Germinal center (tissue), 1 donor: ENCODE results near the gene IRF2.

ENCODE experiments used
- DNase-seq: peaks from one replicate; pipeline ENCODE4 v3.0.0; 2012; ENCODE audit warnings: mixed read lengths, low spot score

The IRF2 gene

GRCh38 chr4:184432127-184432922 is 42.0 kb downstream of the IRF2 start:
- no peak for DNase-seq

- DNase-seq, result no peak
Observed at GRCh38 chr4:184430163-184430562, 44.2 kb downstream of the IRF2 start.

GRCh38 chr4:184428787-184429186 is 45.6 kb downstream of the IRF2 start:
- no peak for DNase-seq

GRCh38 chr4:184427687-184428086 is 46.7 kb downstream of the IRF2 start:
- DNase-seq, result no peak

GRCh38 chr4:184427093-184427492 is 47.3 kb downstream of the IRF2 start:
- no peak for DNase-seq

GRCh38 chr4:184424993-184425758 is 49.2 kb downstream of the IRF2 start:
- DNase-seq, result no peak

GRCh38 chr4:184424279-184424678 is 50.1 kb downstream of the IRF2 start:
- no peak for DNase-seq

GRCh38 chr4:184423003-184423686 is 51.2 kb downstream of the IRF2 start:
- DNase-seq, result no peak

- DNase-seq, result no peak
Observed at GRCh38 chr4:184422378-184422777, 52.0 kb downstream of the IRF2 start.

GRCh38 chr4:184421533-184422155 is 52.7 kb downstream of the IRF2 start:
- DNase-seq, result no peak

- no peak for DNase-seq
Observed at GRCh38 chr4:184420881-184421416, 53.4 kb downstream of the IRF2 start.

GRCh38 chr4:184420402-184420801 is 53.9 kb downstream of the IRF2 start:
- DNase-seq, result no peak

- DNase-seq, result no peak
Observed at GRCh38 chr4:184419976-184420375, 54.4 kb downstream of the IRF2 start.

GRCh38 chr4:184417802-184418511 is 56.4 kb downstream of the IRF2 start:
- DNase-seq, result no peak

GRCh38 chr4:184416913-184417734 is 57.2 kb downstream of the IRF2 start:
- DNase-seq, result peak; percentile 61

- no peak for DNase-seq
Observed at GRCh38 chr4:184415071-184415470, 59.3 kb downstream of the IRF2 start.

GRCh38 chr4:184413261-184414046 is 60.9 kb downstream of the IRF2 start:
- DNase-seq, result no peak

GRCh38 chr4:184410748-184411147 is 63.6 kb downstream of the IRF2 start:
- no peak for DNase-seq

- DNase-seq, result peak; percentile 36
Observed at GRCh38 chr4:184409911-184410692, 64.2 kb downstream of the IRF2 start.
